ENCODE results near the gene PKN3. TPM values are rescaled to one million over a fixed set of nuclear protein-coding genes. Genes with fewer than 3 reads are reported as not detected.
"Not testable (repeated sequence)": the region's sequence is repeated elsewhere in the genome, so short reads cannot be mapped to it uniquely, and the experiment has no call there.

PKN3 gene
- 10.2 and 12.1 TPM in 2 replicates for total RNA-seq

GRCh38 chr9:128702445-128702948 lies at the start of gene PKN3:
Gene PKN3, plus strand, starts transcription at chr9:128702503. Its CDS starts 413 bp downstream, at chr9:128702916.
- peak; percentile 56 to 86 for DNase-seq (ENCODE audit: low read depth in 2 of 2)

GRCh38 chr9:128653908-128654307 lies 48.4 kb upstream of the PKN3 start:
- DNase-seq (ENCODE audit: low read depth in 2 of 2): no peak

GRCh38 chr9:128654481-128654880 lies 47.8 kb upstream of the PKN3 start:
- DNase-seq (ENCODE audit: low read depth in 2 of 2): no peak

- peak; percentile 86 to 94 for DNase-seq (ENCODE audit: low read depth in 2 of 2)
Observed at GRCh38 chr9:128656416-128657343, 45.6 kb upstream of the PKN3 start, which contains the start of gene DYNC2I2. Gene DYNC2I2, minus strand, starts transcription at chr9:128656847. Its CDS starts 121 bp downstream, at chr9:128656726.

GRCh38 chr9:128657344-128657704 lies 45.0 kb upstream of the PKN3 start:
- no peak for DNase-seq (ENCODE audit: low read depth in 2 of 2)

DNA sequence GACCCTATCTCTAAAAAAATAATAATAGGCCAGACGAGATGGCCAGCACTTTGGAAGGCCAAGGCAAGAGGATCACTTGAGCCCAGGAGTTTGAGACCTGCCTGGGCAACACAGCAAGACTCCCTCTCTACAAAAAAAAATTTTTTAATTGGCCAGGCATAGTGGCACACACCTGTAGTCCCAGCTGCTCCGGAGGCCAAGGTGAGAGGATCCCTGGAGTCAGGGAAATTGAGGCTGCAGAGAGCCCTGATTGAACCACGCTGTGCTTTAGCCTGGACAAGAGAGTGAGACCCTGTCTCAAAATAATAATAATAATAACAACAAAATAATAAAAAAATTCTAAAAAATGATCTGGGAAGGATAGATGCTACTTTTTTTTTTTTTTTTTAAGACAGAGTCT lies 44.5 kb upstream of the PKN3 start:
- DNase-seq (ENCODE audit: low read depth in 2 of 2): no peak

DNA sequence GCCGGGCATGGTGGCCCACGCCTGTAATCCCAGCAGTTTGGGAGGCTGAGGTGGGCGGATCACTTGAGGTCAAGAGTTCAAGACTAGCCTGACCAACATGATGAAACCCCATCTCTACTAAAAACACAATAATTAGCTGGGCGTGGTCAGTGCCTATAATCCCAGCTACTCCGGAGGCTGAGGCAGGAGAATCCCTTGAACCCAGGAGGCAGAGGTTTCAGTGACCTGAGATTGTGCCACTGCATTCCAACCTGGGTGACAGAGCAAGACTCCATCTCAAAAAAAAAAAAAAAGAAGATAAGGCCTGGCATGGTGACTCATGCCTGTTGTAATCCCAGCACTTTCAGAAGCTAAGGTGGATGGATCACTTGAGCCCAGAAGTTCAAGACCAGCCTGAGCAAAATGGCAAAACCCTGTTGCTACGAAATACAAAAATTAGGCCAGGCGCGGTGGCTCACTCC lies 35.8 kb upstream of the PKN3 start:
- DNase-seq (ENCODE audit: low read depth in 2 of 2): not testable (repeated sequence)

DNA sequence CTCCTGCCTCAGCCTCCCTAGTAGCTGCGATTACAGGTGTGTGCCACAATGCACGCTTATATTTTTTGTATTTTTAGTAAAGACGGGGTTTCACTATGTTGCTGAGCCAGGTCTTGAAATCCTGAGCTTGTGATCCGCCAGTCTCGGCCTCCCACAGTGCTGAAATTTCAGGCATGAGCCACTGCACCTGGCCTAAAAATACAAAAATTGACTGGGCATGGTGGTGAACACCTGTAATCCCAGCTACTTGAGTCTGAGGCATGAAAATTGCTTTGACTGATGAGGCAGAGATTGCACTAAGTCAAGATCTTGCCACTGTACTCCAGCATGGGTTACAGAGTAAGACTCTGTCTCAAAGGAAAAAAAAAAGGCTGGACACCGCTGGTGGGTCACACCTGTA lies 32.5 kb upstream of the PKN3 start:
- no peak for DNase-seq (ENCODE audit: low read depth in 2 of 2)

DNA sequence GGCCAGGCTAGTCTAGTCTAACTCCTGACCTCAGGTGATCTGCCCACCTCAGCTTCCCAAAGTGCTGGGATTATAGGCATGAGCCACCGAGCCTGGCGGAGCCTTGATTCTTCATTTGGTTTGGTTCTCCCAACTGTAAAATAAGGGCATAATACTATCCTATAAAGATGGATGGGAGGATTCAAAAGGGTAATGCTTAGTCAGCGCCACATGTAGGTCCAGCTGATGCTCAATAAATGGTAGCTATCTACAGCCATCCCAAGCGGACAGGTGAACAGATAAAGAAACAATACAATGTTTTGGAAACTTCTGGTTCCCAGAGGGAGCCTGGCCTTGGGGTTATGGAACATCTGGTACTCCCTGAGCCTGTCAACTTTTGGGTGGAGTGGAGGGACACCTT lies 26.9 kb upstream of the PKN3 start:
- no peak for DNase-seq (ENCODE audit: low read depth in 2 of 2)

DNA sequence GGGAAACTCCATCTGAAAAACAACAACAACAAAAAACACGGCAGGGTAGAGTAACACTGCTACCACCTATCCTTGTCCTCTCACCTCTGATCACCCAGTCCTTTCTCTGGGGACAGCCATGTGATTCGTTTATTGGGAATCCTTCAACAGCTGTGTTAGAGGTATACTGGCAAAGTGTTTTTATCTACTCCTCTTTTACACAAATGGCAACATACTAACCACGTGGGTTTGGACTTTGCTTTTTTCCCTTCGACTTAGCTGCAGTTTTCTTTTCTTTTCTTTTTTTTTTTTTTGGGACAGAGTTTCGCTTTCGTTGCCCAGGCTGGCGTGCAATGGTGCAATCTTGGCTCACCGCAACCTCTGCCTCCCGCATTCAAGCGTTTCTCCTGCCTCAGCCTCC lies 24.5 kb upstream of the PKN3 start:
- no peak for DNase-seq (ENCODE audit: low read depth in 2 of 2)

GRCh38 chr9:128683340-128684064 lies 18.8 kb upstream of the PKN3 start:
- peak in 1 of 2 donors; percentile 50 for DNase-seq (ENCODE audit: low read depth in 2 of 2)

GRCh38 chr9:128684065-128684324 lies 18.3 kb upstream of the PKN3 start:
- no peak for DNase-seq (ENCODE audit: low read depth in 2 of 2)

DNA sequence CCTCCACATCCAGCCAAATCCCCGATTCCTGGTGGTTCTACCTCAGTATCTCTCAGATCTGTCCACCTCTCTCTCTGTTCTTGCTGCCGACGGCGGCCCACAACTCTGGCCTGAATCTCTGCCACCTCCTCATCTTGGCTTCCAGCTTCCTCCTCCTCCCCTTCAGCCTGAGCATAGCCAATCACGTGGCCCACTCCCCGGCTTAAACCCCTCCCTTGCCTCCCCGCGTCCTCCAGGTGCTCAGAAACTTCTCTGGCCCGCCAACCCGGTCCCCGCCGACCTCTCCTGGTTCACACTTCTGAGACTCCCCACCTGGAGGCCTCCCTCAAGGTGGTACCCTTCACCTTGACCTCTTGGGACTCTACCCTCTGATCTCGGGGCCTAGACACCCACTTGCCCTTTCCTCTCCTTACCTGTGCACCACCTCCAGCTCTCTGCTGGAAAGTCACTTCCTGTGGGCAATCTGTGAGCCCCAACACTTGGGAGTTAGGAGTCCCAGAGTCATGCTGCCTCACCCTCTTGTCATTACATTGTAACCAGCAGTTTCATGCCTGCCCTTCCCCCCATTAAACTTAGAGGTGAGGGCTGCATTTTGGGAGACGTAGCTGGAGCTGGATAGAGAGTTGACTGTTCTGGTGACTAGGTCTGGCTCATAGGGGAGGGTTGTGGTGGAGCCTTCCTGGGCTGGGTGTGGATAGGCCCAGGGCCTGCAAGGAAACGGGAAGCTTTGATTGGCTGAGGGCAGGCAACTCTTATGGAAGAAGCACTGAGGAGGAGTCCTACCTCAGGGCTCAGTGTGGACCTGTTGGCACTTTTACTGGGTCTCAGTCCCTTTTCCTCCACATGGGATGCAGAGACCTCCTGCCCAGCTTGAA lies 17.7 kb upstream of the PKN3 start:
- DNase-seq (ENCODE audit: low read depth in 2 of 2): peak in 1 of 2 donors; percentile 75

DNA sequence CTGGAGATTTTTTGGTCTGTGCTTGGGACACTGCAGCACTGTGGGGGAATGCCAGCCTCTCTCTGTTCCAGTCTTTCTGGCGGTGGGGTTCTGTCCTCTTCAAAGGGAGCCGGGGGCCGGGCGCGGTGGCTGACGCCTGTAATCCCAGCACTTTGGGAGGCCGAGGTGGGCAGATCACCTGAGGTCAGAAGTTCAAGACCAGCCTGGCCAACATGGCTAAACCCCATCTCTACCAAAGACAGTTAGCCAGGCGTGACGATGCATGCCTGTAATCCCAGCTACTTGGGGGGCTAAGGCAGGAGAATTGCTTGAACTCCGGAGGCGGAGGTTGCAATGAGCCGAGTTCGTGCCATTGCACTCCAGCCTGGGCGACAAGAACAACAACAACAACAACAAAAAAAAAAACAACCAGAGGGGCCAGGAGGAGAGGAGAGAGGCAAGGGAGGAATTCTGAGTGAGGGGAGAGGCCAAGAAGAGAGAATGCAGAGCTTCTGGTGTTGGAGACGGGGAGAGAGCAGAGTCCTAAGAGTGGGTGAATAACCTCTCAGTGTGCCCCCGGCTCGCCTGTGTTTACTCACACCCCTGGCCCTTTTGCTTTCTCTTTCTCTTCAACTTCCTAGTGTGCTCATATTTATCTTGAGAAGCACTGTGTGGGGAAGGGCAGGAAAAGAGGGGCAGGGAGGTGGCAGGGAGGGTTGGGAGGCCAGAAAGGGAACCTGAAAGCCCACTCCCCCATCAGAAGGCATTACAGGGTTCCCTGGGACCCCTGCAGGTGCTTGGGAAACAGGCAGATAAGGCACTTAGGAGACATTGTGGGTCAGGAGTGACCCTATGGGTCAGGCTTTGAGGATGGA lies 16.4 kb upstream of the PKN3 start:
- no peak for DNase-seq (ENCODE audit: low read depth in 2 of 2)

DNA sequence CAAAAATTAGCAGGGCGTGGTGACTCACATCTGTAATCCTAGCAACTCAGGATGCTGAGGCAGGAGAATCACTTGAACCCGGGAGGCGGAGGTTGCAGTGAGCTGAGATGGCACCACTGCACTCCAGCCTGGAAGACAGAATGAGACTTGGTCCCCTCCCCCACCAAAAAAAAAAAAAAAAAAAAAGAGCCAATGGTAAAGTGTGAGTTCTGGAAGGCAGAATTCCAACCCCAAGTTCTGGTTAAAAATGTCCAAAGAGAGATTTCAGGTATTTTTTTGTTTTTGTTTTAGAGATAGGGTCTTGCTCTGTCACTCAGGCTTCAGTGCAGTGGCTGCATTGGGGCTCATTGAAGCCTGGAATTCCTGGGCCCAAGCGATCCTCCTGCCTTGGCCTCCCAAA lies 14.8 kb upstream of the PKN3 start:
- DNase-seq (ENCODE audit: low read depth in 2 of 2): no peak

- peak; percentile 76 to 96 for DNase-seq (ENCODE audit: low read depth in 2 of 2)
Observed at GRCh38 chr9:128688501-128689292, 13.6 kb upstream of the PKN3 start, which contains the start of gene SET. Gene SET, plus strand, starts transcription at chr9:128689222. Its CDS starts 361 bp downstream, at chr9:128689583.

DNA sequence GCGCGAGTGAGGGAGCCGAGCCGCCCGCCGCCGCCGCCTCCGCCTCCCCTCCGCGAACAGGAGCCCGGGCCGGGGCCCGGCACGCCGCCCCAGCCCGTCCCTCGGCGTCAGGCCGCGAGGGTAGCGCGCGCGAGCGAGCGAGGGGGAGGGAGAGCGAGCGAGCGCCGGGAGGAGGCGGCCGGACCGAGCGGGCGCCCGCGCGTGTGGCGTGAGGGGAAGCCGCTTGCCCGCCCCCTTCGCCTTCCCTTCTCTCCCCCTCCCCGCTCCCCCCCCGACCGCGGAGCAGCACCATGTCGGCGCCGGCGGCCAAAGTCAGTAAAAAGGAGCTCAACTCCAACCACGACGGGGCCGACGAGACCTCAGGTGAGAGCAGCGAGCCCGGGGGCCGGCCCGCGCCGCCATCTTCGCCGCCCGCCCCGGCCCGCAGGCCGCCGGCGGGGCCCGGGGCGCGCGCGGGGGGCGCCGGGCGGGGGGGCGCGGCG lies 13.0 kb upstream of the PKN3 start:
- DNase-seq (ENCODE audit: low read depth in 2 of 2): no peak

DNA sequence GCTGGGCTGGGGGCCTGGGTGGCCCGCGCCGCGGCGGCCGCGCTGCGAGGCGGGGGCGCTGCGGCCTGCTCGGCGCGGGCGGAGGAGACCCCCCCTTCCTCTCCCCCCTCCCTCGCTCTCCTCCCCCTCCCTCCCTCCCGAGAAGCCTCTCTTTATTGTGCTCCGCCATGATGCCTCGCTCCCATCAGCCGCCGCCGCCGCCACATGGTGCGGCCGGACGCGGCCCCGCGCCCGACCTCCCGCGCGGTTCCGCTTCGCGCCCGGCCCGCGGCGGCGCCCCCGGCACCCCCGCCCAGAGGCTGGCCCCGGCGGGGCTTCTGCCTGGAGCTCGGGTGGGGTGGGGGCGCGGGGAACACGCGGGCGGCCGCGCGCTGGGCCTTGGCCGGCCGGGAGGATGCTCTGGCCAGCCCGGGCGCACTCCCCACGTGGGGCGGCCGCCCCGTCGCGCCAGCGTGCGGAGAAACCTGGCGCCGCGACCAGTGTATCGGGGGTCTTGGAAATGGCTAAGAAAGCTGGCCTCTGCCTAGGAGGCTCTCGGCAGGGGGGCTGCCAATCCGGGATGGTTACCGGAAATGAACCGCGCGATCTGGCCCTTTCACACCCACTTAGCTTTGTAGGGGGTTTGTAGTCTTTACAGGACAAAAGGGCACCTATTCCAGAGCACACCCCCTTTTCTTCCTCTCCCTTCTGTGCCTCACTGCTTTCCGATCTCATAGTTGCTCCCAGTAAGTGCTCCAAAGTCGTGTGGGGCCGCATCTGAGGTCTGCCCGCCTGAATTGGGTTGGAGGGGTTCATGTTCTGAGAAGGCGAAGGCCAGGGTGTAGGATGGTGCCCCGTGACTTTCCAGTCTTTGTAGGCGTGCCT lies 12.3 kb upstream of the PKN3 start:
- DNase-seq (ENCODE audit: low read depth in 2 of 2): peak in 1 of 2 donors; percentile 63

- DNase-seq (ENCODE audit: low read depth in 2 of 2): no peak
Observed at GRCh38 chr9:128690684-128691034, 11.6 kb upstream of the PKN3 start.
